GM12878 (cell line): ENCODE measurements around the gene CCNY. TPM values are rescaled to one million over a fixed set of nuclear protein-coding genes. Genes with fewer than 3 reads are reported as not detected.

Experiments
- ATAC-seq: fragments of 200-7000 bp; cut with Tn5 transposase; 3 replicates; pipeline ENCODE4 v1.9.1; 2020; ENCODE audit warnings: mild to moderate bottlenecking, moderate library complexity
- BruUV-seq: library from RNA; stranded (reverse); fragments of 400-500 nt; replicated peaks from 2 replicates; lab custom pipeline; 2021; lab: Mats Ljungman, UMichigan
- CTCF ChIA-PET: fragments of 300-600 bp; sonication (Branson Sonifier 250); formaldehyde crosslinking; extraction: SDS; loops from one replicate; lab custom pipeline; 2021; ENCODE audit warnings: inconsistent platforms; lab: Yijun Ruan, JAX
- POLR2A ChIA-PET: fragments of 350-600 bp; formaldehyde crosslinking; extraction: SDS; loops from one replicate; lab custom pipeline; 2021; ENCODE audit warnings: inconsistent platforms; lab: Charles Lee
- RAD21 ChIA-PET: fragments of 300-600 bp; sonication (Branson Sonifier 250); formaldehyde crosslinking; loops from one replicate; lab custom pipeline; 2023; ENCODE audit warnings: antibody characterized with exemption; ENCODE audit not compliant: unreplicated experiment; lab: Charles Lee
- SMC1A ChIA-PET: fragments of 300-600 bp; sonication (Branson Sonifier 250); formaldehyde crosslinking; loops from one replicate; lab custom pipeline; 2023; ENCODE audit not compliant: unreplicated experiment, uncharacterized antibody; lab: Charles Lee
- DNase-seq: peaks from one replicate; pipeline ENCODE4 v3.0.0-alpha.2; 2011; ENCODE audit warnings: low read depth, low spot score
- FAIRE-seq: peaks from 3 replicates; lab custom pipeline; 2011; peaks lifted over from hg19 to GRCh38; lab: Jason Lieb, UNC
- H2AFZ ChIP-seq: 2 replicates; pipeline ENCODE4 v1.6.0; 2011; ENCODE audit warnings: low read depth, low read length, control low read depth; ENCODE audit not compliant: control insufficient read depth
- H3K27ac ChIP-seq: 2 replicates; pipeline ENCODE4 v1.5.1; 2011; ENCODE audit warnings: control low read depth; ENCODE audit not compliant: control insufficient read depth, insufficient read depth
- H3K27me3 ChIP-seq, 2 experiments: replicated peaks in 1 of 2; 2 replicates each; pipeline versions ENCODE4 v1.6.0 to v1.6.1; 2011; ENCODE audit warnings: low read length in 1 of 2; ENCODE audit not compliant: control insufficient read depth in 2 of 2, insufficient read depth in 2 of 2
- H3K36me3 ChIP-seq, 2 experiments: 2 replicates each; pipeline ENCODE4 v1.5.1; 2011; ENCODE audit warnings: low read length in 1 of 2; ENCODE audit not compliant: control insufficient read depth in 2 of 2, insufficient read depth in 2 of 2
- H3K4me1 ChIP-seq: 2 replicates; pipeline ENCODE4 v1.6.1; 2011; ENCODE audit warnings: mild to moderate bottlenecking, low read length, moderate library complexity, mixed read lengths; ENCODE audit not compliant: control insufficient read depth, insufficient read depth
- H3K4me2 ChIP-seq: 2 replicates; pipeline ENCODE4 v1.6.0; 2011; ENCODE audit warnings: control low read depth; ENCODE audit not compliant: control insufficient read depth, insufficient read depth
- H3K4me3 ChIP-seq: fragments of 200-600 bp; sonication (generic); 2 replicates; pipeline ENCODE4 v1.5.1; 2016
- H3K79me2 ChIP-seq: 2 replicates; pipeline ENCODE4 v1.6.0; 2011; ENCODE audit warnings: low read length; ENCODE audit not compliant: control insufficient read depth, insufficient read depth
- H3K9ac ChIP-seq: 2 replicates; pipeline ENCODE4 v1.8.0; 2011; ENCODE audit warnings: low read length, control low read depth, mixed read lengths; ENCODE audit not compliant: control insufficient read depth, insufficient read depth
- H3K9me3 ChIP-seq: replicated peaks from 3 replicates; pipeline ENCODE4 v1.5.1; 2011; ENCODE audit warnings: mild to moderate bottlenecking, low read length; ENCODE audit not compliant: control insufficient read depth, insufficient read depth
- H4K20me1 ChIP-seq: 2 replicates; pipeline ENCODE4 v1.6.0; 2011; ENCODE audit not compliant: control insufficient read depth, insufficient read depth
- CHD4 ChIP-seq: fragments of 200-600 bp; sonication (generic); IDR thresholded peaks from 2 replicates; pipeline ENCODE4 v1.6.1; 2016; ENCODE audit warnings: mild to moderate bottlenecking
- GABPA ChIP-seq: IDR thresholded peaks from 2 replicates; pipeline ENCODE4 v1.6.1; 2014; ENCODE audit warnings: antibody characterized with exemption, low read depth, mild to moderate bottlenecking, inconsistent platforms
- MTA2 ChIP-seq: fragments of 450-650 bp; IDR thresholded peaks from 2 replicates; pipeline ENCODE4 v1.6.1; 2016; ENCODE audit warnings: low read depth, mild to moderate bottlenecking, moderate library complexity
- NFIC ChIP-seq: IDR thresholded peaks from 2 replicates; pipeline ENCODE4 v1.6.1; 2012; ENCODE audit warnings: low read depth, mild to moderate bottlenecking, inconsistent platforms, low read length, moderate library complexity
- RBBP5 ChIP-seq: fragments of 200-600 bp; sonication (generic); conservative IDR thresholded peaks from 2 replicates; pipeline ENCODE4 v1.6.1; 2016
- SUPT20H ChIP-seq: IDR thresholded peaks from 2 replicates; pipeline ENCODE4 v1.6.1; 2011; ENCODE audit warnings: low read depth, mild to moderate bottlenecking, low read length, moderate library complexity, borderline replicate concordance; ENCODE audit not compliant: control insufficient read depth
- TCF12 ChIP-seq: IDR thresholded peaks from 2 replicates; pipeline ENCODE4 v1.6.1; 2011; ENCODE audit warnings: low read depth, mild to moderate bottlenecking, low read length
- WGBS: methylation state at CpG from one replicate; pipeline ENCODE4 v1.1.6; 2016; ENCODE audit warnings: low lambda C conversion rate; ENCODE audit not compliant: insufficient replicate concordance, insufficient coverage; ENCODE audit errors: missing lambda C conversion rate; 5-methylcytosine and 5-hydroxymethylcytosine counted together
- in situ Hi-C: fragments of 300-500 bp; cut with MboI; formaldehyde crosslinking; loops from 9 replicates; pipeline ENCODE4 v1.14.3; 2018; ENCODE audit warnings: mixed read lengths
- intact Hi-C: fragments of 100-400 bp; cut with micrococcal nuclease; formaldehyde crosslinking; loops from one replicate; pipeline ENCODE4 v1.14.2; 2022; ENCODE audit not compliant: unreplicated experiment
- polyA plus RNA-seq, 11 experiments: library from polyadenylated mRNA; depleted of rRNA in 4 of 11; unstranded in 6 of 11; stranded (reverse) in 5 of 11; fragments of >200 nt; fragmentation: Nextera tagmentation in 4 of 11; fragmentation: Illumina TruSeq in 1 of 11; extraction: Ambion mirVana in 4 of 11; extraction: Trizol in 1 of 11; gene quantifications; 1 replicate in 1 of 11; 2 replicates in 10 of 11; pipeline versions ENCODE4 v1.2.1 to v1.2.3, GENCODE V29; 2011 to 2016; ENCODE audit warnings: inconsistent platforms in 2 of 11, missing spikeins in 2 of 11, low read depth in 1 of 11
- total RNA-seq, 4 experiments: library from RNA; depleted of rRNA in 3 of 4; stranded (reverse); fragments of >200 nt in 3 of 4; fragmentation: Illumina TruSeq in 1 of 4; extraction: Trizol in 1 of 4; gene quantifications; 2 replicates each; pipeline versions ENCODE4 v1.2.1 to v1.2.3, GENCODE V29; 2013 to 2021
- TF ChIP-seq, protein P1 (sequence below): IDR thresholded peaks from 2 replicates; pipeline ENCODE4 v1.6.1; 2012; ENCODE audit warnings: mild to moderate bottlenecking, low read depth, low read length
- TF ChIP-seq, protein P2 (sequence below): fragments of 450-650 bp; IDR thresholded peaks from 2 replicates; pipeline ENCODE4 v1.6.1; 2017; ENCODE audit warnings: borderline replicate concordance
- TF ChIP-seq, protein P3 (sequence below): IDR thresholded peaks from 2 replicates; pipeline ENCODE4 v1.6.1; 2011; ENCODE audit warnings: low read depth, low read length, improper control_type of control experiment, borderline replicate concordance

CCNY gene
- total and polyA plus RNA-seq, 10 of the 15 experiments (the other 5 are each of a cell fraction or from before 2014, with no cell fraction given) = 3.6 to 50.0 (median 26.1) TPM

DNA sequence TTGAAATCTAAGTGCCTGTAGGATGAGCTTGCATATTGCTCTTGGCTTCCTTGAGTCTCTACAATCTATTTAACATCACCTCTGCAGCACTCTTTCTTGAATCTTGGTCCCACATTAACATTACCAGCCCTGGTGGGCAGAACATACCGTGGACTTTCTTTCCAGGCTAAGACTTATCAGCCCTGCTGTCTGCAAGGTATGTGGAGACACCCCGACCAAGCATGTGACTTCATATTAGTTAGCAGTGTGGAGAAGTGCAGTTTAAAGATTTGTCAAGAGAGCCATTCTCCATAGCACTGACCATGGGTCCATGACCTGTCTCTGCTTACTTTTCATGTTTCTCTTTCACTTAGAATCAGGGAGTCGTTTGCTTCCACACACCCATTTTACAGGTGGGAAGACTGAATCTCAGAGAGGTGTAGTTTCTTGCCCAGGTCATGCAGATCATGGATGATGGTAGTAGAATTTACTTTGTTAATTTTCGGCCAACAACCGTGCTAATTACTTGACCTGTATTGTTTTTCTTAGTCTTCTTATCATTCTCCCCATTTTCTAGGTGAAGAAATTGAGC is 6.0 kb downstream of the CCNY start:
- in situ Hi-C loops (no loop called here), intact Hi-C loops (no loop called here)
- ChIA-PET RAD21 (interaction anchor here (1.0 to 1.4 kb wide), 6 partner anchors 8 to 182 kb away, joined by 3 to 12 read pairs (median 4); no protein-coding TSS in a partner anchor), POLR2A (interaction anchor here (0.5 to 3.2 kb wide), 4 partner anchors 9 to 539 kb away, joined by 3 to 22 read pairs (median 5); no protein-coding TSS in a partner anchor), SMC1A (interaction anchor here (0.6 to 5.6 kb wide), 8 partner anchors 10 to 1117 kb away, joined by 3 to 58 read pairs (median 3); no protein-coding TSS in a partner anchor), CTCF (interaction anchor here (0.8 to 1.6 kb wide), 2 partner anchors 9 to 13 kb away, joined by 4 to 7 read pairs; no protein-coding TSS in a partner anchor)
- Histone ChIP-seq H3K27ac (peak overlapping the region; percentile 48), H3K9ac (no peak overlapping the region), H2AFZ (no peak overlapping the region), H3K9me3 (no peaks in the 10 kb centered on the region), H3K4me1 (peaks cover 24% of the 10 kb centered on the region), H3K4me2 (peak overlapping the region; percentile 96), H3K79me2 (peaks cover 62% of the 10 kb centered on the region), H3K4me3 (no peak overlapping the region; the same call in 1 of the 2 replicates), H3K27me3 (no peaks in the 10 kb centered on the region), H3K36me3 (no peaks in the 10 kb centered on the region), H4K20me1 (no peaks in the 10 kb centered on the region; the same call in 1 of the 2 replicates)
- TF ChIP-seq GABPA (no peak), NFIC (no peak), MTA2 (no peak), RBBP5 (no peak), TCF12 (no peak), SUPT20H (no peak), CHD4 (no peak)
- TF ChIP-seq, protein P1, sequence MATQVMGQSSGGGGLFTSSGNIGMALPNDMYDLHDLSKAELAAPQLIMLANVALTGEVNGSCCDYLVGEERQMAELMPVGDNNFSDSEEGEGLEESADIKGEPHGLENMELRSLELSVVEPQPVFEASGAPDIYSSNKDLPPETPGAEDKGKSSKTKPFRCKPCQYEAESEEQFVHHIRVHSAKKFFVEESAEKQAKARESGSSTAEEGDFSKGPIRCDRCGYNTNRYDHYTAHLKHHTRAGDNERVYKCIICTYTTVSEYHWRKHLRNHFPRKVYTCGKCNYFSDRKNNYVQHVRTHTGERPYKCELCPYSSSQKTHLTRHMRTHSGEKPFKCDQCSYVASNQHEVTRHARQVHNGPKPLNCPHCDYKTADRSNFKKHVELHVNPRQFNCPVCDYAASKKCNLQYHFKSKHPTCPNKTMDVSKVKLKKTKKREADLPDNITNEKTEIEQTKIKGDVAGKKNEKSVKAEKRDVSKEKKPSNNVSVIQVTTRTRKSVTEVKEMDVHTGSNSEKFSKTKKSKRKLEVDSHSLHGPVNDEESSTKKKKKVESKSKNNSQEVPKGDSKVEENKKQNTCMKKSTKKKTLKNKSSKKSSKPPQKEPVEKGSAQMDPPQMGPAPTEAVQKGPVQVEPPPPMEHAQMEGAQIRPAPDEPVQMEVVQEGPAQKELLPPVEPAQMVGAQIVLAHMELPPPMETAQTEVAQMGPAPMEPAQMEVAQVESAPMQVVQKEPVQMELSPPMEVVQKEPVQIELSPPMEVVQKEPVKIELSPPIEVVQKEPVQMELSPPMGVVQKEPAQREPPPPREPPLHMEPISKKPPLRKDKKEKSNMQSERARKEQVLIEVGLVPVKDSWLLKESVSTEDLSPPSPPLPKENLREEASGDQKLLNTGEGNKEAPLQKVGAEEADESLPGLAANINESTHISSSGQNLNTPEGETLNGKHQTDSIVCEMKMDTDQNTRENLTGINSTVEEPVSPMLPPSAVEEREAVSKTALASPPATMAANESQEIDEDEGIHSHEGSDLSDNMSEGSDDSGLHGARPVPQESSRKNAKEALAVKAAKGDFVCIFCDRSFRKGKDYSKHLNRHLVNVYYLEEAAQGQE = no peak
- TF ChIP-seq, protein P2, sequence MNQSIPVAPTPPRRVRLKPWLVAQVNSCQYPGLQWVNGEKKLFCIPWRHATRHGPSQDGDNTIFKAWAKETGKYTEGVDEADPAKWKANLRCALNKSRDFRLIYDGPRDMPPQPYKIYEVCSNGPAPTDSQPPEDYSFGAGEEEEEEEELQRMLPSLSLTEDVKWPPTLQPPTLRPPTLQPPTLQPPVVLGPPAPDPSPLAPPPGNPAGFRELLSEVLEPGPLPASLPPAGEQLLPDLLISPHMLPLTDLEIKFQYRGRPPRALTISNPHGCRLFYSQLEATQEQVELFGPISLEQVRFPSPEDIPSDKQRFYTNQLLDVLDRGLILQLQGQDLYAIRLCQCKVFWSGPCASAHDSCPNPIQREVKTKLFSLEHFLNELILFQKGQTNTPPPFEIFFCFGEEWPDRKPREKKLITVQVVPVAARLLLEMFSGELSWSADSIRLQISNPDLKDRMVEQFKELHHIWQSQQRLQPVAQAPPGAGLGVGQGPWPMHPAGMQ = no peak
- TF ChIP-seq, protein P3, sequence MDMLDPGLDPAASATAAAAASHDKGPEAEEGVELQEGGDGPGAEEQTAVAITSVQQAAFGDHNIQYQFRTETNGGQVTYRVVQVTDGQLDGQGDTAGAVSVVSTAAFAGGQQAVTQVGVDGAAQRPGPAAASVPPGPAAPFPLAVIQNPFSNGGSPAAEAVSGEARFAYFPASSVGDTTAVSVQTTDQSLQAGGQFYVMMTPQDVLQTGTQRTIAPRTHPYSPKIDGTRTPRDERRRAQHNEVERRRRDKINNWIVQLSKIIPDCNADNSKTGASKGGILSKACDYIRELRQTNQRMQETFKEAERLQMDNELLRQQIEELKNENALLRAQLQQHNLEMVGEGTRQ = no peak
- BruUV-seq = no TSS peak
- DNase-seq = no peak
- 71% methylated on average over 5 of the region's 5 CpGs for WGBS
- peak; percentile 8 for ATAC-seq
- no peak for FAIRE-seq
